ENCODE results near the gene ZNF787.

DNA sequence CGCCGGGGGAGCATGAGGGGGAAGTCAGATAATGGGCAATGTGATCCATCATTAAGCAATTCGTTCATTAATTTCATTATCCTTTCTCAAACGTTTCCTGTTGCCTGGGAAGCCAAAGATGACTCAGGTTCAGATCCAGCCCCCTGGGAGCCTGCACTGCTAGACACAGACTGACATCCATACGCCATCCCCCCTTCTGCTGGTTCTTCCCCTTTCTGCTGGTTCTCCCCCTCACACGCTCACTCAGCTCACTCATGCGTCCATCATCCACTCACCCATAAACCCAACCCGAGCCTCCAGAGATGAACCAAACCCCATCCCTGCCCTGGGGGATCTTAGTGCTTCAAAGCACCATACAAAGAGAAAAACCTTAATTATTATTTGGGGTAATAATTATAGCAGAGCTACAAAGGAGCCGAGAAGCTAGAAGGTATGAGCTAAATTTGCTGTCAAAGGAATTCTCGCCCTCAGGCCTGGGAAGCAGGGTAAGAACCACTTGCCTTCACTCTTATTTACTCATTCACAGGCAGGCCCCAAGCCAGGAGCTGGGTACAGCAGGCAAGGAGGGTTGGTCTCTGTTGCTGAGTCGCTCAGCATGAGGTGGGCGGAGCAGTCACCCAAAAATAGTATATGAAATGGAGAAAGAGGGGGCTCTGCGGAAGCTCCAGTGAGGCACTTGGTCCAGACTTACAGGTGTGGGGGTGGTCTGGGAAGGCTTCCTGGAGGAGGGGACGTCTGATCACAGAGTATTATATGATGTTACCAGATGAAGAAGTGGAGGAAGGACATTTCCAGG is 13.0 kb upstream of the ZNF787 start:
- TF ChIP-seq, protein P1, sequence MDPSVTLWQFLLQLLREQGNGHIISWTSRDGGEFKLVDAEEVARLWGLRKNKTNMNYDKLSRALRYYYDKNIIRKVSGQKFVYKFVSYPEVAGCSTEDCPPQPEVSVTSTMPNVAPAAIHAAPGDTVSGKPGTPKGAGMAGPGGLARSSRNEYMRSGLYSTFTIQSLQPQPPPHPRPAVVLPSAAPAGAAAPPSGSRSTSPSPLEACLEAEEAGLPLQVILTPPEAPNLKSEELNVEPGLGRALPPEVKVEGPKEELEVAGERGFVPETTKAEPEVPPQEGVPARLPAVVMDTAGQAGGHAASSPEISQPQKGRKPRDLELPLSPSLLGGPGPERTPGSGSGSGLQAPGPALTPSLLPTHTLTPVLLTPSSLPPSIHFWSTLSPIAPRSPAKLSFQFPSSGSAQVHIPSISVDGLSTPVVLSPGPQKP (IDR thresholded peaks at IDR 0.05; ENCODE audit: low read depth, low read length): no peak
- no peak for TF ChIP-seq HOXB5 (CRISPR knock-in tag; IDR thresholded peaks at IDR 0.05)
- TF ChIP-seq, protein P2, sequence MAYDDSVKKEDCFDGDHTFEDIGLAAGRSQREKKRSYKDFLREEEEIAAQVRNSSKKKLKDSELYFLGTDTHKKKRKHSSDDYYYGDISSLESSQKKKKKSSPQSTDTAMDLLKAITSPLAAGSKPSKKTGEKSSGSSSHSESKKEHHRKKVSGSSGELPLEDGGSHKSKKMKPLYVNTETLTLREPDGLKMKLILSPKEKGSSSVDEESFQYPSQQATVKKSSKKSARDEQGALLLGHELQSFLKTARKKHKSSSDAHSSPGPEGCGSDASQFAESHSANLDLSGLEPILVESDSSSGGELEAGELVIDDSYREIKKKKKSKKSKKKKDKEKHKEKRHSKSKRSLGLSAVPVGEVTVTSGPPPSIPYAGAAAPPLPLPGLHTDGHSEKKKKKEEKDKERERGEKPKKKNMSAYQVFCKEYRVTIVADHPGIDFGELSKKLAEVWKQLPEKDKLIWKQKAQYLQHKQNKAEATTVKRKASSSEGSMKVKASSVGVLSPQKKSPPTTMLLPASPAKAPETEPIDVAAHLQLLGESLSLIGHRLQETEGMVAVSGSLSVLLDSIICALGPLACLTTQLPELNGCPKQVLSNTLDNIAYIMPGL (CRISPR knock-in tag; IDR thresholded peaks at IDR 0.05; ENCODE audit: borderline replicate concordance): no peak
- no peak for TF ChIP-seq SMC3 (IDR thresholded peaks at IDR 0.05)
- TF ChIP-seq CBX8 (IDR thresholded peaks at IDR 0.05): no peak
- TF ChIP-seq, protein P3, sequence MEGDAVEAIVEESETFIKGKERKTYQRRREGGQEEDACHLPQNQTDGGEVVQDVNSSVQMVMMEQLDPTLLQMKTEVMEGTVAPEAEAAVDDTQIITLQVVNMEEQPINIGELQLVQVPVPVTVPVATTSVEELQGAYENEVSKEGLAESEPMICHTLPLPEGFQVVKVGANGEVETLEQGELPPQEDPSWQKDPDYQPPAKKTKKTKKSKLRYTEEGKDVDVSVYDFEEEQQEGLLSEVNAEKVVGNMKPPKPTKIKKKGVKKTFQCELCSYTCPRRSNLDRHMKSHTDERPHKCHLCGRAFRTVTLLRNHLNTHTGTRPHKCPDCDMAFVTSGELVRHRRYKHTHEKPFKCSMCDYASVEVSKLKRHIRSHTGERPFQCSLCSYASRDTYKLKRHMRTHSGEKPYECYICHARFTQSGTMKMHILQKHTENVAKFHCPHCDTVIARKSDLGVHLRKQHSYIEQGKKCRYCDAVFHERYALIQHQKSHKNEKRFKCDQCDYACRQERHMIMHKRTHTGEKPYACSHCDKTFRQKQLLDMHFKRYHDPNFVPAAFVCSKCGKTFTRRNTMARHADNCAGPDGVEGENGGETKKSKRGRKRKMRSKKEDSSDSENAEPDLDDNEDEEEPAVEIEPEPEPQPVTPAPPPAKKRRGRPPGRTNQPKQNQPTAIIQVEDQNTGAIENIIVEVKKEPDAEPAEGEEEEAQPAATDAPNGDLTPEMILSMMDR (IDR thresholded peaks at IDR 0.05): no peak
- TF ChIP-seq POLR2A (IDR thresholded peaks at IDR 0.05; ENCODE audit: low read length): no peak
- TF ChIP-seq, protein P4, sequence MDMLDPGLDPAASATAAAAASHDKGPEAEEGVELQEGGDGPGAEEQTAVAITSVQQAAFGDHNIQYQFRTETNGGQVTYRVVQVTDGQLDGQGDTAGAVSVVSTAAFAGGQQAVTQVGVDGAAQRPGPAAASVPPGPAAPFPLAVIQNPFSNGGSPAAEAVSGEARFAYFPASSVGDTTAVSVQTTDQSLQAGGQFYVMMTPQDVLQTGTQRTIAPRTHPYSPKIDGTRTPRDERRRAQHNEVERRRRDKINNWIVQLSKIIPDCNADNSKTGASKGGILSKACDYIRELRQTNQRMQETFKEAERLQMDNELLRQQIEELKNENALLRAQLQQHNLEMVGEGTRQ (IDR thresholded peaks at IDR 0.05): no peak
- TF ChIP-seq MAFK (IDR thresholded peaks at IDR 0.05; ENCODE audit: partially characterized antibody): no peak
- TF ChIP-seq MYC (IDR thresholded peaks at IDR 0.05; ENCODE audit: borderline replicate concordance, low read length): no peak
- TF ChIP-seq, protein P5, sequence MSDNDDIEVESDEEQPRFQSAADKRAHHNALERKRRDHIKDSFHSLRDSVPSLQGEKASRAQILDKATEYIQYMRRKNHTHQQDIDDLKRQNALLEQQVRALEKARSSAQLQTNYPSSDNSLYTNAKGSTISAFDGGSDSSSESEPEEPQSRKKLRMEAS (IDR thresholded peaks at IDR 0.05): no peak
- TF ChIP-seq JUN (IDR thresholded peaks at IDR 0.05): no peak

All from A549 (cell line).